Activated effector memory CD4-positive, alpha-beta T cell treated with anti-CD3 and anti-CD28 coated beads, Interleukin-2, amount 50 U/mL, for 16 hours (primary cell): ENCODE results near the gene ACAD11.
"Not testable (repeated sequence)": the region's sequence is repeated elsewhere in the genome, so short reads cannot be mapped to it uniquely, and the experiment has no call there.

Experiments used
- DNase-seq: peaks from one replicate; pipeline ENCODE4 v3.0.0-alpha.2; 2020

The ACAD11 gene

GRCh38 chr3:132596816-132597433, 62.7 kb downstream of the ACAD11 start, which contains the start of gene ACKR4:
ACKR4 (plus strand) TSS chr3:132597270; CDS start chr3:132600398, 3,128 bp downstream.
- no peak for DNase-seq

DNA sequence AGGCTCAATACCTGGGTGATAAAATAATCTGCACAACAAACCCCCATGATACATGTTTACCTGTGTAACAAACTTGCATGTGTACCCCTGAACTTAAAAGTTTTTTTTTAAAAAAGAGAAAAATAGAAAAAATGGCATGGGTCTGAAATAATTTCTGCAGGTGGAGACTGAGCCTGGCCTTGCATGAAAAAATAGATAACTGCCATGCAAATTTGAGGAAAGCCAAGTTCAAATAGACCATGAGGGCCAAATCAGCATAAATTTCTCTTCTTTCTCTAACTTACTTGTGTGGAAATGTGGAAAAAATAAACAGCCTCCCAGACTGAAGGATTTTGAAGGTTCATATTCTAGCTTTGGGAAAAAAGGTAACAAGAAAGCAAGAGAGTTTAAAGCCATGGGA, 63.3 kb downstream of the ACAD11 start:
- DNase-seq: no peak

DNA sequence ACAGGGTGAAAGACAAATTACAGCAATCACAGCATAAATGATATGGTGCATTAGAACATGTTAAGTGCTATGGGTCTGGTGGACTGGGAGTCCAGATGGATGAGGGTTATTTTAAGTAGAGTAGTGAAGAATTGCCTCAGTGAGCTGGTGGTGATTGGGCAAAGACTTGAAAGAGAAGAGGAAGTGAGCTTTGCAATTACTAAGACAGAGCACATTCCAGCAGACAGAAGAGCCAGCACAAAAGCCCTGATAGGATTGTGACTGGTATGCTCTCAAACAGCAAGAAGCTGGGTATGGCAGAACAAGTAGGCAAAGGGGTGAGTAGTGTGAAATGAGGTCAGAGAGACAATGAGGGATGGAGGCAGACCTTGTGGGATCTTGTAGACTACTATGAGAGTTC, 64.6 kb downstream of the ACAD11 start:
- DNase-seq: no peak

- DNase-seq: no peak
Observed at GRCh38 chr3:132594498-132594897, 65.1 kb downstream of the ACAD11 start.

GRCh38 chr3:132593947-132594323, 65.7 kb downstream of the ACAD11 start:
- DNase-seq: no peak

- DNase-seq: no peak
Observed at GRCh38 chr3:132593241-132593946, 66.2 kb downstream of the ACAD11 start.

- no peak for DNase-seq
Observed at GRCh38 chr3:132592216-132592615, 67.4 kb downstream of the ACAD11 start.

- no peak for DNase-seq
Observed at GRCh38 chr3:132587401-132587800, 72.2 kb downstream of the ACAD11 start.

DNA sequence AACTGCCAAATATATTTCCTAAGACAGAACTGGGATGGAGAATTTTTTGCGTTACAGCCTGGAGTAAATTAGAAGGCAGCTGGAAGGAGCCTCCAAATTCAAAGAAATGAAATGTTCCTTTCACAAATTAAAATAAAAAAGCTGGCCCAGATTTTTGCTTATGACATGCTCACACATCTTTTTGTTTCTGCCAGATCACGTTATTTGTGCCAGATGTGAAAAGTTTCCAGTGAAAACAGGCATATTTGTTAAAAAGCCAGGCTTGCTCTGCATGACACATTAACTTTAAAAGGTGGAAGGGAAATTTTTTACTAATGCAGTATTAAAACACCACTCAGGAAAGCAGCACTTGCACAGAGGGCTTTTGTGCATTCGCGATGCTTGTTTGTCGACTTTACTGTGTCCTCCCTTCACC, 85.8 kb downstream of the ACAD11 start:
- no peak for DNase-seq

DNA sequence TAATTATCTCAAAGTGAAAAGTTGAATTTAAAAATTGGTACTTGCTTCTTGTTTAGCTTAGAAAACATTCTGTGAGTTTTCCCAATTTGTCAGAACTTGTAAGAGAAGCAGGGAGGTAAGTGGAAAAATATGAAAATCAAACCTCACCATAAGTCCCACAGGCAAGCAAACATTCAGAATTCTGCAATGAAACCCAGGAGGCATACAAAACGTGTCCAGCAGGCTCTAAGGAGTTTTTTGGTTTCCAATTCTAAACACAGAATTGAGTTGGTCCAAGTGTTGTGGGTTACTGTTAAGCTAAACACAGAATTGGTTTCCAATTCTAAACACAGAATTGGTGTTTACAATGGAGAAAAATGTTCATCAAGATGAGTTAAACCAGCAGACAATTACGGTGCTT, 89.6 kb downstream of the ACAD11 start:
- no peak for DNase-seq

DNA sequence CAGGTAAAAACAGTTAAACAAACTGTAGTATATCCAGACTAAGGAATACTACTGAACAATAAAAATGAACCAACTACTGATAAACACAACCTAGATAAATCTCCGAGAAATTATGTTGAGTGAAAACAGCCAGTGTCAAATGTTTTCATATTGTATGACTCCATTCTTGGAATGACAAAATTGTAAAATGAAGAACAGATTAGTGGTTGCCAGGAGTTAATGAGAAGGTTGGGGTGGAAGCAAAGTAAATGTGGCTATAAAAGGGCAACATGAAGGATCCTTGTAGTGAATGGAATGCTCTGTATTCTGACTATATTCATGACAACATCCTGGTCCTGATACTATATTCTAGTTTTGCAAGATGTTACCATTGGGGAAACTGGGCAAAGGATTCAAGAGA, 90.0 kb downstream of the ACAD11 start:
- no peak for DNase-seq

GRCh38 chr3:132569153-132569552, 90.5 kb downstream of the ACAD11 start:
- no peak for DNase-seq

GRCh38 chr3:132568422-132568821, 91.2 kb downstream of the ACAD11 start:
- no peak for DNase-seq

GRCh38 chr3:132564070-132564465, 95.5 kb downstream of the ACAD11 start:
- no peak for DNase-seq

- no peak for DNase-seq
Observed at GRCh38 chr3:132563420-132564069, 96.1 kb downstream of the ACAD11 start.

GRCh38 chr3:132561003-132561402, 98.6 kb downstream of the ACAD11 start:
- DNase-seq: no peak

- no peak for DNase-seq
Observed at GRCh38 chr3:132556508-132557159, 103.0 kb downstream of the ACAD11 start.

GRCh38 chr3:132556036-132556386, 103.6 kb downstream of the ACAD11 start:
- DNase-seq: not testable (repeated sequence)

- DNase-seq: no peak
Observed at GRCh38 chr3:132555306-132556035, 104.1 kb downstream of the ACAD11 start.

GRCh38 chr3:132554437-132554836, 105.2 kb downstream of the ACAD11 start:
- DNase-seq: no peak

- DNase-seq: no peak
Observed at GRCh38 chr3:132553826-132554225, 105.8 kb downstream of the ACAD11 start.

GRCh38 chr3:132550579-132551305, 108.9 kb downstream of the ACAD11 start:
- DNase-seq: no peak
